NCI-H2029 (cell line): Measurements from ENCODE around the gene DNAI2.
"Not testable (repeated sequence)": the region's sequence is repeated elsewhere in the genome, so short reads cannot be mapped to it uniquely, and the experiment has no call there.

Experiments used
- DNase-seq: peaks from one replicate; lab custom pipeline; 2025; lab: John Stamatoyannopoulos, UW

The DNAI2 gene

DNA sequence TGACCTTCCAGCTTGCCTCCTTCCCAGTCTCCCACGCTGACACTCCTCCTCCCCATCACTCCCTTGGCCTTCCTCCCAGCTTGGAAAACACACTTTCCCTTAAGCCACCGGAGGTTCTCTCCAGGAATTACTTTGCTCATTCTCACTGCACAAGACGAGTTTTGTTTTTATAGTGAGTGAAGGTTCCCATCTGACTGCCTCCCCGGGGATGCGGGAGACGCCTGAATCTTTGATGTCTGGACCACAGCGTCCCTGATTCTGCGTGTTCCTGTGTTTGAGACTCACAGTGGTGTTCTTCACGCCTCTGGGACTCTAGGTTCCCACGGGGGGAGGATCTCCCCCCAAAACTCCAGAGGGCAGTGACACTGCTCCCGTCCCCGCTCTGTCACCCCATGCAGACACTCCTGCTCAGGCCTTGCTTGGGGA, 2.0 kb downstream of the DNAI2 start:
- DNase-seq: no peak

DNA sequence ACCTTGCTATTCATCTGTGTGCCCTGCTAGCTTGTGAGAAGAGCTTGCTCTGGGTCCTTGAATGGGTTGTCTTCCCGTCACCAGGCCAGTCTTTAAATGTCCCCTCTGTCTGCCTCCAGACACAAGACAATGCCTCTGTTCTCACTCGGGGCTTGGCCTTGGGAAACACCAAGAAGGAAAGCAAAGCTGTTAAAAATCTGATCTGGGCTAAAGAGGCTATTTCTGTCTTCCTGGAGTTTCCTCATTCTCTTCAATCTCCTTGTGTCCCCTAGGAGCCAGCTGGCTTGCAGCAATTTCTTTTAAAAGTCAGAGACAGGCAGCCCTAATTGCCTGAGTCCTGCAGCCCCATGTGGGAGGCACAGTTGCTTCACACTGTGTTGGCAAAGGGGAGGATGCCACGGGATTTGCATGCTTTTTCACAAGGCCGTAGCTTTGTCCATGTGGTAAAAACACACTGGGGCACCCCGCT, 2.5 kb downstream of the DNAI2 start:
- DNase-seq: no peak

DNA sequence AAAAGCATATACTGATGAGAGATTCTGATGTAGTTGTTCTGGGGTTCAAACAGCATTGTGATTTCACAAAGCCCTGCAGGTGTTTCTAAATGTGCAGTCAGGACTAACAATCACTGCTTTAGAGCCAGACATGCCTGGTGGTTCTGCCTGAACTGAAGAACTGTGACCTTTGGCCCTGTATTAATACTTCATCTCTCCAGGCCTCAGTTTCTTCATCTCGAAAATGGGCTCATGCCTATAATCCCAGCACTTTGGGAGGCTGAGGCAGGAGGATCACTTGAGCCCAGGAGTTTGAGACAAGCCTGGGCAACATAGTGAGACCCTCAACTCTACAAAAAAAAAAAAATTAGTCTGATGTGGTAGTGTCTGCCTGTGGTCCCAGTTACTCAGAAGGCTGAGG, 3.9 kb downstream of the DNAI2 start:
- no peak for DNase-seq

DNA sequence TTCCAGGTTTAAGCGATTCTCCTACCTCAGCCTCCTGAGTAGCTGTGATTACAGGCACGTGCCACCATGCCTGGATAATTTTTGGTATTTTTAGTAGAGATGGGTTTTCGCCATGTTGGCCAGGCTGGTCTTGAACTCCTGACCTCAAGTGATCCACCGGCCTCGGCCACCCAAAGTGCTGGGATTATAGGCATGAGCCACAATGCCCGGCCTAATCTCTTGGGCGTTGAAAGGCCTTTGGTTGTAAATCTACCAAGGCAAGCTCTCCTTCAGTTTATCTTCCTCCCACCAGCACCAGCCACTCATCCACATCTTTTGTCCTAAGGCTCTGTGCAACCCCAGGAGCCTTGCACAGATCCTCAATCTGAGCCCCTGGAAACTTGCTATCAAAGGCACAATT, 5.6 kb downstream of the DNAI2 start:
- not testable (repeated sequence) for DNase-seq

DNA sequence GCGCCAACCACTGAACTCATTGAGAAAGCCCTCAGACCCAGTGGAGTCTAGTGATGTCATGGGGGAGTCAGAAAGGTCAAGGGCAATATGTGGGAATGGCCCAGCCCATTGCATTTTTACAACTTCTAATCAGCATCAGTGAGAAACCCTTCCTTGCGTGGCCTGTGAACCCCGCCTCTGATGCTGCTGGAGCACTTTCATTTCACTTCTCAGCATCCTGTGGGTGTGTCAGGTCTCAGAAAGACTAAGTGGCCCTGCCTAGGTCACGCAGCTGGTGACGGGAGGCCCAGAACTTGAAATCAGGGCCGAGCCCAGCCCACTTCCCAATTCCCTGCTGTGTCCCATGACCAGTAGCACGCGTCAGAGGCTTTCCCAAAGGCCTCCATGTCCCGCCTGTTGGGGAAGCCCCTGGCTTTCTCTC, 6.1 kb downstream of the DNAI2 start:
- DNase-seq: no peak

DNA sequence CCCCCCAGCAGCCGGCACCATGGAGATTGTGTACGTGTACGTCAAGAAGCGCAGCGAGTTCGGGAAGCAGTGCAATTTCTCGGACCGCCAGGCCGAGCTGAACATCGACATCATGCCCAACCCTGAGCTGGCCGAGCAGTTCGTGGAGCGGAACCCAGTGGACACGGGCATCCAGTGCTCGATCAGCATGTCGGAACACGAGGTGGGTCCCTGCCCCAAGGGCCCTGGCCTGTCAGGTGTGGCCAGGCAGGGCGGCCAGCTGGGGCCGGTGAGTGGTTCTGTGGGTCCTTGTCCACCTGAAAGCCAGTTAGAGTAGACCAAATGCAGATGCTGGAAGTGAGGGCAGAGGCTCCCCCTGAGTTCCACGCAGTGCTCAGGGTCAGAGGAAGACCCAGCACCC, 7.8 kb downstream of the DNAI2 start:
- no peak for DNase-seq

DNA sequence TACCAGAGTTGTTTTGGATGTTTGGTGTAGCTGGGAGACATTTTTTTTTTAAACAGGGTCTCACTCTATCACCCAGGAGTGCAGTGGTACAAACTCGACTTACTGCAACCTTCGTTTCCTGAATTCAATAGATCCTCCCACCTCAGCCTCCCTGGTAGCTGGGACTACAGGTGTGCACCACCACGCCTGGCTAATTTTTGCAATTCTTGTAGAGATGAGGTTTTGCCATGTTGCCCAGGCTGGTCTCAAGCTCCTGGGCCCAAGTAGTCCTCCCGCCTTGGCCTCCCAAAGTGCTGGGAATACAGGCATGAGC, 8.2 kb downstream of the DNAI2 start:
- DNase-seq: not testable (repeated sequence)

DNA sequence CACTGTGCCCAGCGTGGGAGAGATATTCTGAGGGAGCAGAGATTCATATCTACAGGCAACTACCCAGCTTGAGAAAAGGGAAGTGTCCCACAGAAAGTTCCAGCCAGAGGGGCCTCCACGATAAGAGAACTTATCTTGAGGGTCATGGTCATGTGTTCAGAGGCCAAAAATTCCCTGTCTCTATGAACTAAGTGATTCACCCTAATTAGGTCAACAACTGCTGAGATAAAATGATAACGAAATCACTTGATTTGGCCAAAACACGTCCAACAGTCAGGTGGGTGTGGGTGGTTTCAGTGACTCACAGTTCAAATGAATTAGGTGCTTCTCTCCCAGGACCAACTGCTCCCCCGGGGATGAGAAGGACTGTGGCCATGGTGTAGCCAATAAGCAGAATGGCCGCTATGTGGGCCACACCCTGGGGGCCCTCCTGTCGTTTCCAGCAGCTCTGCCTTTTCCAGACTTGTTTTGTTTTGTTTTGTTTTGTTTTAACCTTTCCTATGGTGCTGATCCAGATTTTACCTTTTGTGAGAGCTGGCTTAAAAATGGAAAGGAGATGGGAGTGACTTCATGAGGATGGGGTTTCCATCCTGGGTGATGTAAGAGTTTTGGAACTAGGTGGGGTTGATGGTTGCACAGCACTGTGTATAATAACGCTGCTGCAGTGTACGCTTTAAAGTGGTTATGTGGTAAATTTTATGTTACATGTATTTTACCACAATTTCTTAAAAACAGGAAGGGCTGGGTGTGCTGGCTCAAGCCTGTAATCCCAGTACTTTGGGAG, 8.7 kb downstream of the DNAI2 start:
- no peak for DNase-seq

DNA sequence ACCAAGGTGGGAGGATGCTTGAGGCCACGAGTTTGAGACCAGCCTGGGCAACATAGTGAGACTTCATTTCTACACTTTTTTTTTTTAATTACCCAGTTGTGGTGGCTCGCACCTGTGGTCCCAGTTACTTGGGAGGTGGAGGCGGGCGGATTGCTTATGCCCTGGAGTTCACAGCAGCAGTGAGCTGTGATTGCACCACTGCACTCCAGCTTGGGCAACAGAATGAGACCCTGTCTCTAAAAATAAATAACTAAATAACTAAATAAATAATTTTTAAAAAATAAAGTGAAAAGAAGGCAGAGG, 9.3 kb downstream of the DNAI2 start:
- DNase-seq: no peak

DNA sequence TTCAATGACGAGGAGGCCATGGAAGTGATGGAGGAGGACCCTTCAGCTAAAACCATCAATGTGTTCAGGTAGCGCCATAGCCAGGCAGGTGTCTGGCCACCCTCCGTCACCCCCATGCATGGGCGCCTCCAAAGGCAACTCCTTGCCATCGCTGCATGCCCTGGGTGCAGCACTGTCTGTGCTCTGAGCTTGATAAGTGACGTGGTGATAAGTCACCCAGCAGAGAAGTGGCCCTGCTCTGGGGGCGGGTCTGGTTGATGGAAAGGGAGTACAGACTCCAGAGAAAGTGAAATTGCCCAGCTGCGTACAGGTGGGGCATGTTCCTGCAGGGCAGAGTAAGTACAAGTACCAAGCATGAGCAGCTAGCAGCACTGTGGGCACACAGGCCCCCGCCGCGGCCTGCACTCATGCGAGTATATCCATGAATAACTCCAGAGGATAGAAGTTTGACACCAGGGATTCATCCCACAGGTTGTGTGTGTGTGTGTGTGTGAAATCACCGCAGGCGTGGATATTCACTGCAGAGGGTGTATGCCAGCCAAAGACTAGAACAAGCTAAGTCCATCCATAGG, 13.1 kb downstream of the DNAI2 start:
- DNase-seq: no peak

DNA sequence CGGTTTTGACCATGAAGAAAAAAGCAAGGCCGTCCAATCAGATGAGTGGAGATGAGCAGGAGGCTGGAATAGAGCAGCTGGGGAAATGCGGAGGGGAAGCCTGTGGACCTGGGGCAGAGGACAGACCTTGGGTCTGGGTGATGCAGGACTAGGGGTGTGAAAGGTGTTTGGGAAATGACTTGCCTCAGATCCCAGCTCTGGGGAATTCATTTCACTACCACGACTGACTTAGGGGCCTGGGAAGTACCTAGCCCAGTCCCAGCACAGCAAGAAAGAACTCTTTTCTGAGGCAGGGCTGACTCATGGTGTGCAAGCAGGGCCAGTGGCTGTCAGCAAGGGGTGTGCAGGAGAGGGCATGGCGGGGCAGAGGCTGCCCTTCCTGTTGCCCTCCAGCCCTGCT, 14.8 kb downstream of the DNAI2 start:
- DNase-seq: no peak

DNA sequence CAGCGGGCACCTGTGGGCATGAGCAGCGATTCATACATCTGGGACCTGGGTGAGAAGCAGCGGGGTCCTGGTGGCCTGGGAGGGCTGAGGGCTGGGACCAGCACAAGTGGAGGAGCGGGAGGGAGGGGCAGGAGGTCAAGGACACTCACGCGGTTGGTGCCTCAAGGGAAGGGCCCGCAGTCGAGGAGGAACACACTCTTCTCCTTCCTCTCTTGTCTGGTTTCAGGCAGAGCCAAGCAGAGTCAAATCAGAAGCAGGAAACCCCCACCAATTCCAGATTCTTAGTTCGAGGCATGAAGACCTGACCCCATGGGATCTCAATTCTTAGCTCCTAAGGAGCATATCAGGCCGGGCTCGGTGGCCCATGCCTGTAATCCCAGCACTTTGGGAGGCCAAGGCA, 15.7 kb downstream of the DNAI2 start:
- DNase-seq: no peak

DNA sequence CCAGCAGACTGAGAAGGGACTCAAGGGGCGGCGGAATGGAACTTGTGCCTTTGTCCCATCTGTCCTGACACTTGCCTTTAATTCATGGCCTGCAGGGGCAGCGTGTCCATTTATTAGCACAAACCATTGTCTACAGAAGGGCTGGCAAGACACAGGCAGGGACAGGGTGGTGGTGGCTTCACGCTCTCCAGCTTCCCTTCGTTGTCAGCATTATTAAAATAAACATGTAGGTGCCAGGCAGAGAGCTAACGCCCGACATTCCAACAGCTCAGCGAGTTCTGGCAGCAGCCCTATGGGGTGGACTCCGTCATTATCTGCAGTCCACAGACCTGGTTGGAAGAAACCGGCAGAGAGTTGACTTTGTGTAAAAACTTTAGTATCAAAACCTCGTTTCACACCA, 16.3 kb downstream of the DNAI2 start:
- DNase-seq: no peak

DNA sequence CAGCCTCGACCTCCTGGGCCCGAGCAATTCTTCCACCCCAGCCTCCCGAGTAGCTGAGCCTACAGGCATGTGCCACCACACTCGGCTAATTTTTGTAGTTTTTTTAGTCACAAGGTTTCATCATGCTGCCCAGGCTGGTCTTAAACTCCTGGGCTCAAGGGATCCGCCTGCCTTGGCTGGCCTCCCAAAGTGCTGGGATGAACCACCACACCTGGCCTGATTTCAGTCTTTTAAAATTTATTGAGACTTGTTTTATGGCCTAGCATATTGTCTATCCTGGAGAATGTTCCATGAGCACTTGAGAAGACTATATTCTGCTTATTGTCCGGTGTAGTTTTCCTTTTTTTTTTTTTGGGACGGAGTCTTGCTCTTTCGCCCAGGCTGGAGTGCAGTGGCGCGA, 18.5 kb downstream of the DNAI2 start:
- no peak for DNase-seq

DNA sequence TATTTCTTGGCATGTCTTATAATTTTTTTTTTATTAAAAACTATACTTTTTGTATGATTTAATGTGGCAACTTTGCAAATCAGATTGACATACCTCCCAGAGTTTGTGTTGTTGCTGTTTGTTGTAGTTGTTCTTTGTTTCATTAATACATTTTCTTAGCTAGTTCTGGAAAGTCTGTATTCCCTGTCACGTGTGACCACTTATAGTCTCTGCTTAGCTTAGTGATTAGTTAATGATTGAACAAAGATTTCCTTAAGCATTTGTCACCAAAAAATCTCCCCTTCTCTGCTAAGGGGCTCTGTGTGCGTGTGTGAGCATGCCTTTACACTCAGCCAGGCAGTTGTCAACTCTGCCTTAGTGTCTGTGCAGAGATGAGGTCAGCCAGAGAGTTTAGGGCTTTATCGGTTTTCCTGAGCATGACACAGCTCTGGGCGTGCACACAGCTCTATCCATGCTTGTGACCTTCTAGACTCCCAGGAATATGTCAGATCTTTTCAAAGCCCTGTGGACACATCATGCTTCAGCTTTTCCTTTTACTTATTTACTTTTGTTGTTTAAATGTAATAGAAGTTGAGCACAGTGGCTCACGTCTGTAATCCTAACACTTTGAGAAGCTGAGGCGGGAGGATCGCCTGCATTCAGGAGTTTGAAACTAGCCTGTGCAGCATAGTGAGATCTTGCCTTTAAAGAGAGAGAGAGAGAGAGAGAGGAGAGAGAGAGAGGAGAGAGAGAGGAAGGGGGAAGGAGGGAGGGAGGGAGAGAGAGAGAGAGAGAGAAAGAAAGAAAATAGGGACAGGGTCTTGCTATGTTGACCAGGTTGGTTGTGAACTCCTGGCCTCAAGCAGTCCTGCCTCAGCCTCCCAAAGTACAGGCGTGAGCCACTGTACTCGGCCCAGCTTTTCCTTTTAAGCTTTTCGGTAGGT, 21.9 kb downstream of the DNAI2 start:
- no peak for DNase-seq

DNA sequence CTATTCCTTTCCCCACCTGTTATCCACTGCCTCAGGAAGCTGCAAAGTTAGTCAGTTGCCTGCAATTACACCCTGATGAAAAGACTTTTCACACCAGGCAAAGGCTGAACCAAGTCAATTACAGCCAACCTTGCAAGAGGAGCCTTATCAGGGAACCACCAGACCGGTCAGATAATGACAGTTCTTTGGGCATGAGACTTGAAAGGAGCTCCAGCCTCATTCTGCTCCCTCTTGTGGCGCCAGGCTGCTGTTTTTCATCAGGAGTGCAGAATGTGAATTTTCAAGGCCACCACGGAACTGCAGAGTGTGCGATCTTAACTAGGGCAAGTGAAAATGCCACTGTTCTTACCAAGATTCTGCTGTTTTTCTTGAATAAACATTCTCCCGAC, 22.5 kb downstream of the DNAI2 start:
- DNase-seq: no peak

DNA sequence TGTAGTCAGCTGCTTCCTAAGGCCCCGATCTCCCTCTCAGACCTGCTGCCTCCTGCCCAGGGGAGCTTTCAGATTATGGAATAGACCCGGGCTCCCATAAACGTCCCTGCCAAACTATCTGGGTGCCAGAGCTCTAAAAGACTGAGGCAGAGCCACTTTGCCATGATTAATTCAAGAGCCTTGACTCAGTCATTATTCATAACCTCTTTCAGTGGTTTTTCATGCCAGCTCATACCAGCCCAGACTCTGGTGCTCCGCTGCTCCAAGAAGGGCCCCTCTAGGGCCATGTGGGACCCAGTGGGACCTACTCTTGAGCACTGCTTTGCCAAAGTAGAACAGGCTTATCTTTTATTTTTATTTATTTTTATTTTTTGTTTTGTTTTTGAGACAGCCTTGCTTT, 23.9 kb downstream of the DNAI2 start:
- DNase-seq: no peak

DNA sequence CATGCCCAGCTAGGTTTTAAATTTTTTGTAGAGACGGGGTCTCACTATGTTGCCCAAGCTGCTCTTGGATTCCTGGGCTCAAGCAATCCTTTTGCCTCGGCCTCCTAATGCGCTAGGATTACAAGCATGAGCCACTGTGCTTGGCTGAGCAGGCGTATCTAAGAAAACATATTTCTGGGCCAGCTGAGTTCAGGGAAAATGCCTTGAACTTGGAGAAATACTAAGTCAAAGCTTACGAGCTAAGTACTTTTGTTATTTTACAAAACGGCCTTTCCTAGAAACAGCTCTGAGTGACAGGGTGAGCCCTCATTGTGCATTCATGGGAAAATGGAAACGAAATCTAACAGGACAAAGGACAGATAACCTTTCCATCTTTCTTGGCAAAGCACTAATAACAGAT, 24.7 kb downstream of the DNAI2 start:
- DNase-seq: no peak

DNA sequence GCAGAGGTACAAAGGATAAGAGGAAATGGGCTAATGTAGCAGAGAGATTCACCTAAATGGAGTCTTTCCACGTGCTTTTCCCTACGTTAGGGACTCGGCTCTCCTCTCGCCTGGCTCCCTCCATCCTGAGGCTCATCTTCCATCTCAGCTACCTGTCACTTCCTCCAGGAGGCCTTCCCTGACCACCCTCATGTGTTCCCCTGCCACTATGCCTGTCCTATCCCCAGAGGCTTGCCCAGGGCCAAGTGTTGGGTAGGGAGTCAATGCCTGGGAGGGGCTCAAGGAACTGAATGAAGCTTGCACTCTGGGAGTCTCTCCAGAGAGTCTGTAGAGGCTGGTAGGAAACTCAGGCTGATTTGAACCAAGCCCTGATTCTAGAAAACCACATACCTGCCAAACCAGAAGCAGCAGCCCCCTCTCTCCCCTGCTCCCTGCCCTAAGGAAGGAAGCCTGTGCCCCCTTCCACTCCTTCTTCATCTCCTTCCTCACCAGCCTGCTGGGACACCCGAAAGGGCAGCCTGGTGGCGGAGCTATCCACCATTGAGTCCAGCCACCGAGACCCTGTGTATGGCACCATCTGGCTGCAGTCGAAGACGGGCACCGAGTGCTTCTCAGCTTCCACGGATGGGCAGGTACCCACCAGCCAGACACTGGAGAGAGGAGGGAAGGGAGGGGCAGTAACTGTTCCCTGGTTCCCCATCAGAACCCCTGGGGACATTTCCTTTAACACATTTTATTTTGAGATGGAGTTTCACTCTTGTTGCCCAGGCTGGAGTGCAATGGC, 25.4 kb downstream of the DNAI2 start:
- DNase-seq: no peak

DNA sequence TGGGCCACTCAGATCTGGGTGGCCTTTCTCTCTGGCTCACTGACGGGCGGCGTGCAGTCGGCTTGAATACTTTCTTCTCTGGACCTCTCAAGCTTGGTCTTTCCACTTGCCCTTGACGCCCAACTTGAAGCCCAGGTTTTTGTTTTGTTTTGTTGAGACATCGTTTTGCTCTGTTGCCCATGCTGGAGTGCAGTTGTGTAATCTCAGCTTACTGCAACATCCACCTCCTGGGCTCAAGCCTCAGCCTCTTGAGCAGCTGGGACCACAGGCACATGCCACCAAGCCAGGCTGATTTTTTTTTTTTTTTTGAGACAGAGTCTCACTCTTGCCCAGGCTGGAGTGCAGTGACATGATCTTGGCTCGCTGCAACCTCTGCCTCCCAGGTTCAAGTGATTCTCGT, 29.3 kb downstream of the DNAI2 start:
- peak; percentile 10 for DNase-seq

DNA sequence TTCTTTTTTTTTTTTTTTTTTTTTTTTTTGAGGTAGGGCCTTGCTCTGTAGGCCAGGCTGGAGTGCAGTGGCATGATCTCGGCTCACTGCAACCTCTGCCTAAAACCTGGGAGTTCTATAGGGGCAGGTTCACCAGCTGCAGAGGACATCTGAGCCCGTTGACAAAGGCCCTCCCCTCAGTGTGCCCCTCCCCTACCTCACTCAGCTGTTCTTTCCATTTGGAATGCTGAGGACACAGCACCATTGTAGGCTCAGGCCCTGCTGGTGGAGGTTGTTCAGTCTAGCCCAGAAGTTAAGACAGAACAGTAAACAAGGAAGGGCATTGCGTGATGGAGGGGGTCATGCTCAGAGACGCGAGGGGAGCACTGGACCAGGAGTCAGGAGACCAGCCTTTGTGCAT, 30.1 kb downstream of the DNAI2 start:
- no peak for DNase-seq

DNA sequence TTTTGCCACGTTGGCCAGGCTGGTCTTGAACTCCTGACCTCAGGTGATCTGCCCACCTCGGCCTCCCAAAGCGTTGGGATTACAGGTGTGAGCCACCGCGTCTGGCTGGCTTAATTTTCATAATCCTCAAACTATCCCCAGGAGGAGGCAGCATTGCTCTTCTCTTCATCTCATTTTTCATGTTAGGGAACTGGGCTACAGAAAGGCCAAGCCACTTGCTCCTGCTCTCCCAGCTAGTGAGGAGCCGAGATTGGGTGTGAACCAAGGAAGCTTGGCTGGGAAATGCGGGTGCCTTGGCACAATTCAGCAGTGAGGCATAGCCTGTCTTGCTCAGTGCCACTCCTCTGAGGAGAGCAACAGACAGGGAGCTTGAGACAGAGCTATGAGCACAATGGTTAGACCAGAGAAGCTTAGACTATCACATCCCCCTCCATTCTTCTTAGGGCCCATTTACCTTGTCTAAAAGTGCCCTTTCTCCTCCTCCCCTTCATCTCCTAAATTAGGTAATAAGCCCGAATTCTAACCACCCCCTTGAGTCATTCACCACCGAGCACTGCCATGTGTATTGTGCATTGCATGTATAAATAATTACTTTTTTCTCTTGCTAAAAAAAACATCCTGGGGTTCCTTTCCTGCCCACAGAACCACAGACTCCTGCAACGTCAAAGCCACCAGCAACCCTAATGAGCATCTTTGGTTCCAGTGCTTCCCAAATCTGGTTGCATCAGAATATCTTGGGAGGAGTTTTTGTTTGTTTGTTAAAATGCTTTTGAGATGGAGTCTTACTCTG, 32.0 kb downstream of the DNAI2 start:
- DNase-seq: no peak
